Omental fat pad (tissue), 4 donors: ENCODE measurements around the gene NOL8. TPM values are rescaled to one million over a fixed set of nuclear protein-coding genes. Genes with fewer than 3 reads are reported as not detected.

Experiments
- ATAC-seq: fragments of 150-250 bp; one replicate; pipeline ENCODE4 v1.9.1; 2016; ENCODE audit warnings: mild to moderate bottlenecking, moderate library complexity; ENCODE audit not compliant: low FRiP score
- DNase-seq: peaks from one replicate; pipeline ENCODE4 v3.0.0-alpha.2; 2019; ENCODE audit warnings: low spot score
- total RNA-seq, 4 donors: library from RNA; depleted of rRNA; stranded (reverse); fragments of >200 nt; gene quantifications; one replicate each; pipeline ENCODE4 v1.1.0, GENCODE V29; 2016
- TF ChIP-seq, protein P1 (sequence below), 3 donors: fragments of 450-650 bp; IDR thresholded peaks; one replicate each; pipeline ENCODE4 v1.5.1; 2016 to 2017; ENCODE audit warnings: antibody characterized with exemption in 3 of 3, mild to moderate bottlenecking in 3 of 3, moderate library complexity in 2 of 3

NOL8 gene
- total RNA-seq, 4 donors from 2014 or later: 25.2 to 49.1 (median 34.7) TPM

DNA sequence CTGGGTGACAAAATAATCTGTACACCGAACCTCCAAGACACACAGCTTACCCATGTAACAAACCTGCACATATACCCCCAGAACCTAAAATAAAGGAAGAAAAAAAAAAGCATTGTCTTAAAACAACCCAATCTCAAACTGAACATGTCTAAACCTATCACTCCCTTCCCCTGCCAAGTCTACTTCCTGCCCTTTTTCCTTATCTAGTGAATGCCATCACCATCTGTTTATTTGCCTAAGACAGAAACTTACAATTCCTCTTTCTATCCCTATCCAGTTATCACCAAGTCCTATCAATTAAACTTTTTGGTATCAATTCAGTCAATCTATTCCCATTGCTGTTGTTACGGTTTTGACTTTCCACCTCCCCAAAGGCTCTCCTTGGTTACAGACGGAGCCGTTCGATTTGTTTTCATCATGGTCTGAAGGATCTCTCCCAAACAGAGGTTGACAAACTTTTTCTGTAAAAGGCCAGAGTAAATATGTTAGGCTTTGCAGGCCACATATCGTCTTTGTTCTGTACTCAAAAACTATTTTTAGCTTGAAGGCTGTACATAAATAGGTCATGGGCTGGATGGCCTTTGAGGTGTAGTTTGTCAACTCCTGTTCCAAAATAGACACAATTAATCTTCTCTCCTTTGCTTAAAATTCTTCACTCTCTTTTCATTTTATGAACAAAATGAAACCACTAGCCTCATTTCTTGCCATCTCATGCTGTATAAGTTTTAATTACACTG is 12.1 kb downstream of the NOL8 start:
- DNase-seq: no peak
- no peak for ATAC-seq
- TF ChIP-seq, protein P1, sequence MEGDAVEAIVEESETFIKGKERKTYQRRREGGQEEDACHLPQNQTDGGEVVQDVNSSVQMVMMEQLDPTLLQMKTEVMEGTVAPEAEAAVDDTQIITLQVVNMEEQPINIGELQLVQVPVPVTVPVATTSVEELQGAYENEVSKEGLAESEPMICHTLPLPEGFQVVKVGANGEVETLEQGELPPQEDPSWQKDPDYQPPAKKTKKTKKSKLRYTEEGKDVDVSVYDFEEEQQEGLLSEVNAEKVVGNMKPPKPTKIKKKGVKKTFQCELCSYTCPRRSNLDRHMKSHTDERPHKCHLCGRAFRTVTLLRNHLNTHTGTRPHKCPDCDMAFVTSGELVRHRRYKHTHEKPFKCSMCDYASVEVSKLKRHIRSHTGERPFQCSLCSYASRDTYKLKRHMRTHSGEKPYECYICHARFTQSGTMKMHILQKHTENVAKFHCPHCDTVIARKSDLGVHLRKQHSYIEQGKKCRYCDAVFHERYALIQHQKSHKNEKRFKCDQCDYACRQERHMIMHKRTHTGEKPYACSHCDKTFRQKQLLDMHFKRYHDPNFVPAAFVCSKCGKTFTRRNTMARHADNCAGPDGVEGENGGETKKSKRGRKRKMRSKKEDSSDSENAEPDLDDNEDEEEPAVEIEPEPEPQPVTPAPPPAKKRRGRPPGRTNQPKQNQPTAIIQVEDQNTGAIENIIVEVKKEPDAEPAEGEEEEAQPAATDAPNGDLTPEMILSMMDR (IDR thresholded peaks at IDR 0.05): no peak

DNA sequence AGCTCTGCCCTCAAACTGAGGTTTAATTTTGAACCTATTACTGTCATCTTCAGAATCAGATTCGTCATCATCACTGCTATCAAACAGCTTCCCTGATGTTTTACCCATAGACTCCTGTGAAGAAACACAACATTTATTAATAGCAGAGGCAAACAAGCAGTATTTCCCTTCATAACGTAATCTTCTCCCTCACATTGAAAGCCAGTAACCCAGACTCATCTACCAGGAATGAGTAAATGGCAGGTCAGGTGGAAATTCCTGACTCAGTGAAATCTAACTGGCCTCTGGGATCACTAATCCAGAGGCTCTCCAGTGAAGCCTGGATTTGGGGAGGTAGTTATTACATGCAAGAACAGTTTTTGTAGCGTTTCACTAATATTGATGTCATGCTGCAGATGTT is 14.6 kb downstream of the NOL8 start:
- DNase-seq: no peak
- ATAC-seq: no peak
- TF ChIP-seq, protein P1 (IDR thresholded peaks at IDR 0.05): no peak

DNA sequence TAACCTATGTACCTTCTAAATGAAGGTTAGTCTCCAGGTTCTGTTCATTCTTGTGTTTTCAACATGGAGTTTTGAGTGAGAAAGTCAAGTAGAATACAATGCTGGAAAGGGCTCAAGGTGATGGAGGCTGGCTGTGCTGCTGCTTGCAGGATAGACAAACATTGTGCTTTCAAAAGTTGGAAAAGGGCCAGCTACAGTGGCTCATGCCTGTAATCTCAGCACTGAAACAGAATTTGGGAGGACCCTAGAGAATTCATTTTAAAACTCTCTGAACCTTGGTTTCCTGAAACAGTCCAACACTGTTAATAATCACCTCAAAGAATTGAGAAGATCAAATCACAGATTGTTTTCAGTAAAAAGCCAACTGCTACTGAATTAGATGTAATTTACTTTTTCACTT is 16.3 kb downstream of the NOL8 start:
- ATAC-seq (no peak), DNase-seq (no peak)
- TF ChIP-seq, protein P1 (IDR thresholded peaks at IDR 0.05): no peak

DNA sequence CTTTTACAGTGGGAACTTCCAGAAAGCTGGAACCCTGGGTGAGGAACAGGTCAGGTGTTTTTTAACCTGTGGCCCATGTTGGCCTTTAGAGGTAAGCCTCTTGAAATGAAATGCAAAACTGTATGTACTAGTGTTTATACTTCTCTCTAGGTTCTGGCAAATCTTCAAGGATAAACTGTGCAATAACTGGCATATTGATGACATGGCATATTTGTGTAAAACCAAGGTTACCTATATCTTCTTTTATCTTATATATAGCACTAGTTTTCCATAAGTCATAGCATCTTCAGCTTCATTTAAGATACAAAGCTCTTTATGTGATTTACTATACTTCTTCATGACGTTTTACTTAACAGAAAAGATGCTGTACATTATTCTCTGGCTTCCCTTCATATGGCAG is 24.2 kb downstream of the NOL8 start:
- ATAC-seq: no peak
- TF ChIP-seq, protein P1 (IDR thresholded peaks at IDR 0.05): no peak
- DNase-seq: no peak

DNA sequence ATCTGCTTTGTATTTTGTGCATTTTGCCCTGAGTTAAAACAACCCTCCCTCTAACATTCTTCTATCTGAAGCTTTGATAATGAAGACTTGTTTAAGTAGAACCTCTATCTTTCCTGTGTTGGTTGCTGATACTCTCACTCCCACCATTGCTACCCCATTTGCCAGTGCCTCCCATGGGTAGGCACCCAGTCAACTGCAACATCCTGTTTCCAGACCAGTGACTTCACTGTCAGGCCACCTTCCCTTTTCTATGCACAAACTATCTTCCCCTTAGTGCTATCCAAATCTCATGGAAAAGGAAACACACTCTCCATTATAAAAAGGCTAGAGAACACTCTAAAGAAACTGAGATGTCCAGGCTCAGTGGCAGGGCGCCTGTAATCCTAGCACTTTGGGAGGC is 26.0 kb downstream of the NOL8 start:
- DNase-seq: no peak
- TF ChIP-seq, protein P1 (IDR thresholded peaks at IDR 0.05): no peak
- ATAC-seq: no peak

DNA sequence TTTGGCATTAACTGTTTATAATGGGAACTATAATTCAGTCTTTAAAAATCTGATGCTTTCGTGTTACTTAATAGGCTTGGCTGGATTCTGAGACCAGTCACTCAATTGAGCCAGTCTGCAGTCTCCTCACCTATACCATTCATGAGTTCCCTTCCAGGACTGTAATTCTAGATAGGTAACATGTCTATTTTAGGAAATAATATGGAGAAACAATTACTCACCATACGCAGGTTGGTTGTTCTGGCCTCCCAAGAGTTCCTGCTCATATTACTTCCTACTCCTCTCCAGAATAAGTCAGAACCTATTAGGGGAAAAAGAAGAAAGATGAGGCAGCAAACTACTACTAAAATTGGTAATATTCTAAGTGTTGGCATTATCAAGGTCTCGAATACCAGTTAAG is 27.1 kb downstream of the NOL8 start:
- DNase-seq: no peak
- TF ChIP-seq, protein P1 (IDR thresholded peaks at IDR 0.05): no peak
- no peak for ATAC-seq

DNA sequence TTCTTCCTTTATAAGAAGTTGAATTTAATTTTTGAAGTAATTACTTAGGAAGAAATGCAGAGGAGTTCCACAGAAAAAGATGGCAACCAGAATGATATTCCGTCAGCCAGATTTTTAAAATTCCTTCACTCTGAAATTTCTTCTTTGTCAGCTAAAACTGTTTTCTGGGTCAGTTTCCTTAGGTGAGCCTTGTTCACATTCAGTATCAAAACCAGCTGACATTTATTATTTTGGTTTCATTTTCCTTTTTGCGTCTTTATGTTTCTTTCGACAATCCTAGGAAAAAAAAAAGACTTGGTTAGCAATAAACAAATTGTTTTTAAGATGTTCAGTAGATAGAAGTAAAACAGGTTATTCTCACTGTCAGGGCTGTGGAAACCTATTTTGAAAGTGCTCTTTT is 27.5 kb downstream of the NOL8 start:
- ATAC-seq: no peak
- DNase-seq: no peak
- TF ChIP-seq, protein P1 (IDR thresholded peaks at IDR 0.05): no peak
